ENCODE data around the gene SNRPD1.
A peak's percentile ranks its signal among the peaks of the same experiment; 100 is the strongest.

SNRPD1 gene

GRCh38 chr18:21612125-21613039 is at the start of gene SNRPD1 (continued):
- peak; percentile 47; the same call in 1 of the 2 replicates for TF ChIP-seq ZNF639 (tag by site-specific recombination; IDR thresholded peaks at IDR 0.05)
- no peak for TF ChIP-seq ZNF530 (tag by site-specific recombination; IDR thresholded peaks at IDR 0.05; ENCODE audit: low read depth)
- peak; percentile 14; the same call in 1 of the 2 replicates for TF ChIP-seq ZNF837 (tag by site-specific recombination; IDR thresholded peaks at IDR 0.05)
- 0 out of 2 replicates have a peak, but pooled peaks have one; percentile 50 for TF ChIP-seq ZNF785 (tag by site-specific recombination; IDR thresholded peaks at IDR 0.05)
- 0 out of 2 replicates have a peak, but pooled peaks have one; percentile 23 for TF ChIP-seq INSM2 (tag by site-specific recombination; IDR thresholded peaks at IDR 0.05)
- TF ChIP-seq SP2 (tag by site-specific recombination; IDR thresholded peaks at IDR 0.05) = peak; percentile 90

- no peaks in the 10 kb centered on the region for H3K9me3 ChIP-seq (ENCODE audit: control insufficient read depth, insufficient read depth, low read depth, low read length)
- no peak for TF ChIP-seq ZBTB44 (tag by site-specific recombination; IDR thresholded peaks at IDR 0.05)
- TF ChIP-seq GLI2 (tag by site-specific recombination; IDR thresholded peaks at IDR 0.05; ENCODE audit: borderline replicate concordance, low read depth) = no peak
- TF ChIP-seq ZNF513 (tag by site-specific recombination; IDR thresholded peaks at IDR 0.05) = no peak
- no peak for TF ChIP-seq ZNF350 (tag by site-specific recombination; IDR thresholded peaks at IDR 0.05)
- TF ChIP-seq ZNF654 (tag by site-specific recombination; IDR thresholded peaks at IDR 0.05; ENCODE audit: low read depth) = no peak
- no peak for TF ChIP-seq AEBP2 (tag by site-specific recombination; IDR thresholded peaks at IDR 0.05; ENCODE audit: borderline replicate concordance)
- no peak for TF ChIP-seq ZNF248 (tag by site-specific recombination; IDR thresholded peaks at IDR 0.05)
- no peak for TF ChIP-seq ZNF660 (tag by site-specific recombination; IDR thresholded peaks at IDR 0.05)
- TF ChIP-seq ZNF211 (tag by site-specific recombination; IDR thresholded peaks at IDR 0.05; ENCODE audit: low read depth) = no peak
- TF ChIP-seq ZFP69B (tag by site-specific recombination; IDR thresholded peaks at IDR 0.05) = no peak
- no peak for TF ChIP-seq ZNF416 (tag by site-specific recombination; IDR thresholded peaks at IDR 0.05)
- no peak for TF ChIP-seq TRIM28 (IDR thresholded peaks at IDR 0.05; ENCODE audit: borderline replicate concordance, low read length)
- no peak for TF ChIP-seq ZNF202 (tag by site-specific recombination; IDR thresholded peaks at IDR 0.05; ENCODE audit: borderline replicate concordance)
- TF ChIP-seq ZNF670 (tag by site-specific recombination; IDR thresholded peaks at IDR 0.05; ENCODE audit: low read depth) = no peak
- no peak for TF ChIP-seq PATZ1 (tag by site-specific recombination; IDR thresholded peaks at IDR 0.05)
- no peak for TF ChIP-seq GLI4 (tag by site-specific recombination; IDR thresholded peaks at IDR 0.05)
- TF ChIP-seq ZNF112 (tag by site-specific recombination; IDR thresholded peaks at IDR 0.05) = no peak
- no peak overlapping the region for H3K27ac ChIP-seq (ENCODE audit: extremely low read depth, low read depth, low read length)
- H3K36me3 ChIP-seq (ENCODE audit: control insufficient read depth in 2 of 2, insufficient read depth in 1 of 2, low read length in 2 of 2) = peaks cover 65 to 76% of the 10 kb centered on the region in 2 experiments
- CTCF ChIA-PET = no interaction called here
- no peak overlapping the region for H3K4me3 ChIP-seq (ENCODE audit: low read depth, low read length)
- H3K4me1 ChIP-seq (ENCODE audit: control insufficient read depth, insufficient read depth, low read length) = no peaks in the 10 kb centered on the region
- POLR2A ChIA-PET = no interaction called here
Measured at GRCh38 chr18:21571772-21572171, 40.3 kb upstream of the SNRPD1 start.
